ENCODE results near the gene GRM1.
"Not testable (repeated sequence)": the region's sequence is repeated elsewhere in the genome, so short reads cannot be mapped to it uniquely, and the experiment has no call there.

GRM1 gene

GRCh38 chr6:146200176-146200575, 171.3 kb downstream of the GRM1 start:
- peak; percentile 49 for DNase-seq

- DNase-seq, result no peak
Measured at GRCh38 chr6:146202570-146202969, 173.7 kb downstream of the GRM1 start.

GRCh38 chr6:146209942-146210341, 181.1 kb downstream of the GRM1 start:
- DNase-seq, result no peak

- DNase-seq, result no peak
Measured at GRCh38 chr6:146210406-146211083, 181.7 kb downstream of the GRM1 start.

GRCh38 chr6:146211646-146212045, 182.8 kb downstream of the GRM1 start:
- DNase-seq, result no peak

GRCh38 chr6:146212781-146213180, 183.9 kb downstream of the GRM1 start:
- no peak for DNase-seq

- DNase-seq, result no peak
Measured at GRCh38 chr6:146219101-146219500, 190.2 kb downstream of the GRM1 start.

GRCh38 chr6:146224449-146224848, 195.6 kb downstream of the GRM1 start:
- no peak for DNase-seq

- DNase-seq, result no peak
Measured at GRCh38 chr6:146224988-146225387, 196.1 kb downstream of the GRM1 start.

GRCh38 chr6:146240322-146240721, 211.5 kb downstream of the GRM1 start:
- DNase-seq, result no peak

GRCh38 chr6:146240807-146241206, 211.9 kb downstream of the GRM1 start:
- no peak for DNase-seq

GRCh38 chr6:146243646-146244045, 214.8 kb downstream of the GRM1 start:
- not testable (repeated sequence) for DNase-seq

GRCh38 chr6:146244630-146245143, 215.8 kb downstream of the GRM1 start:
- no peak for DNase-seq

- DNase-seq, result no peak
Measured at GRCh38 chr6:146246028-146246427, 217.2 kb downstream of the GRM1 start.

- DNase-seq, result no peak
Measured at GRCh38 chr6:146253691-146254090, 224.8 kb downstream of the GRM1 start.

- DNase-seq, result no peak
Measured at GRCh38 chr6:146258206-146258605, 229.3 kb downstream of the GRM1 start.

GRCh38 chr6:146260886-146261285, 232.0 kb downstream of the GRM1 start:
- no peak for DNase-seq

- DNase-seq, result no peak
Measured at GRCh38 chr6:146265056-146265455, 236.2 kb downstream of the GRM1 start.

- no peak for DNase-seq
Measured at GRCh38 chr6:146267447-146267846, 238.6 kb downstream of the GRM1 start.

- no peak for DNase-seq
Measured at GRCh38 chr6:146267946-146268345, 239.1 kb downstream of the GRM1 start.

GRCh38 chr6:146269482-146269881, 240.6 kb downstream of the GRM1 start:
- DNase-seq, result no peak

GRCh38 chr6:146271163-146271562, 242.3 kb downstream of the GRM1 start:
- not testable (repeated sequence) for DNase-seq

GRCh38 chr6:146273490-146273889, 244.6 kb downstream of the GRM1 start:
- no peak for DNase-seq

GRCh38 chr6:146277142-146277541, 248.3 kb downstream of the GRM1 start:
- DNase-seq, result no peak
